Progenitor cell of endocrine pancreas (in vitro differentiated cells): Measurements from ENCODE around the gene STK4. TPM values are rescaled to one million over a fixed set of nuclear protein-coding genes. Genes with fewer than 3 reads are reported as not detected.

Source experiments
- DNase-seq: peaks from one replicate; pipeline ENCODE4 v3.0.0; 2021; ENCODE audit warnings: low spot score; ENCODE audit not compliant: unreplicated experiment
- H3K27ac Mint-ChIP-seq: 2 replicates; pipeline ENCODE4 v1.8.0; 2021; ENCODE audit warnings: mild to moderate bottlenecking, moderate library complexity, mixed read lengths
- H3K27me3 Mint-ChIP-seq: 2 replicates; pipeline ENCODE4 v1.8.0; 2021; ENCODE audit warnings: mixed read lengths
- H3K36me3 Mint-ChIP-seq: 2 replicates; pipeline ENCODE4 v1.8.0; 2022; ENCODE audit warnings: mixed read lengths; ENCODE audit not compliant: insufficient read depth
- H3K4me1 Mint-ChIP-seq: 2 replicates; pipeline ENCODE4 v1.8.0; 2021; ENCODE audit warnings: low read depth, mixed read lengths
- H3K4me3 Mint-ChIP-seq: 2 replicates; pipeline ENCODE4 v1.8.0; 2021; ENCODE audit warnings: low read depth, mild to moderate bottlenecking, moderate library complexity, mixed read lengths
- H3K9me3 Mint-ChIP-seq: 2 replicates; pipeline ENCODE4 v1.8.0; 2021; ENCODE audit warnings: low read depth, mixed read lengths
- CTCF ChIP-seq: fragments of 200-600 bp; sonication (generic); IDR thresholded peaks from one replicate; pipeline ENCODE4 v1.5.0; 2021; ENCODE audit warnings: antibody characterized with exemption, mild to moderate bottlenecking; ENCODE audit not compliant: unreplicated experiment
- total RNA-seq: library from RNA; stranded (reverse); gene quantifications from 2 replicates; pipeline ENCODE4 v1.2.1, GENCODE V29; 2021

The STK4 gene
- total RNA-seq, 1 donor from 2014 or later, result 36.3 TPM

GRCh38 chr20:44981736-44982406 is 15.6 kb downstream of the STK4 start:
- TF ChIP-seq CTCF, result no peak
- DNase-seq, result no peak
- Mint-ChIP-seq H3K36me3 (peaks cover 10% of the 10 kb centered on the region), H3K4me1 (no peaks in the 10 kb centered on the region), H3K4me3 (no peak overlapping the region), H3K27me3 (no peaks in the 10 kb centered on the region), H3K9me3 (no peaks in the 10 kb centered on the region), H3K27ac (no peak overlapping the region)

GRCh38 chr20:44983093-44983674 is 16.9 kb downstream of the STK4 start:
- DNase-seq, result no peak
- H3K27me3 Mint-ChIP-seq, result no peaks in the 10 kb centered on the region
- H3K9me3 Mint-ChIP-seq, result no peaks in the 10 kb centered on the region
- H3K27ac Mint-ChIP-seq, result peak overlapping the region; percentile 0
- no peak for TF ChIP-seq CTCF
- no peaks in the 10 kb centered on the region for H3K4me1 Mint-ChIP-seq
- no peak overlapping the region for H3K4me3 Mint-ChIP-seq
- H3K36me3 Mint-ChIP-seq, result peaks cover 9% of the 10 kb centered on the region

GRCh38 chr20:44988631-44989171 is 22.4 kb downstream of the STK4 start:
- DNase-seq, result no peak
- H3K27ac Mint-ChIP-seq, result no peak overlapping the region
- peaks cover 6% of the 10 kb centered on the region for H3K36me3 Mint-ChIP-seq
- H3K4me1 Mint-ChIP-seq, result no peaks in the 10 kb centered on the region
- H3K27me3 Mint-ChIP-seq, result no peaks in the 10 kb centered on the region
- no peak overlapping the region for H3K4me3 Mint-ChIP-seq
- TF ChIP-seq CTCF, result no peak
- no peaks in the 10 kb centered on the region for H3K9me3 Mint-ChIP-seq

GRCh38 chr20:44990425-44990824 is 24.1 kb downstream of the STK4 start:
- Mint-ChIP-seq H3K4me3 (no peak overlapping the region), H3K4me1 (no peaks in the 10 kb centered on the region), H3K27me3 (no peaks in the 10 kb centered on the region), H3K36me3 (peaks cover 10% of the 10 kb centered on the region), H3K27ac (no peak overlapping the region), H3K9me3 (no peaks in the 10 kb centered on the region)
- TF ChIP-seq CTCF, result no peak
- no peak for DNase-seq

- peaks cover 12% of the 10 kb centered on the region for H3K36me3 Mint-ChIP-seq
- H3K27ac Mint-ChIP-seq, result no peak overlapping the region
- DNase-seq, result no peak
- no peaks in the 10 kb centered on the region for H3K27me3 Mint-ChIP-seq
- no peaks in the 10 kb centered on the region for H3K9me3 Mint-ChIP-seq
- no peak for TF ChIP-seq CTCF
- no peak overlapping the region for H3K4me3 Mint-ChIP-seq
- no peaks in the 10 kb centered on the region for H3K4me1 Mint-ChIP-seq
These were observed 24.6 kb downstream of the STK4 start for GRCh38 chr20:44990957-44991356.
